Astrocyte (in vitro differentiated cells and primary cell): ENCODE measurements around the gene ACCSL.

Experiments
- CTCF ChIP-seq: IDR thresholded peaks from 2 replicates; pipeline ENCODE4 v1.5.1; 2011; ENCODE audit warnings: low read depth, mild to moderate bottlenecking, inconsistent platforms, low read length, moderate library complexity; ENCODE audit not compliant: insufficient read depth
- EZH2 ChIP-seq: IDR thresholded peaks from 2 replicates; pipeline ENCODE4 v1.6.1; 2012; ENCODE audit warnings: mild to moderate bottlenecking, low read length, inconsistent platforms; ENCODE audit not compliant: insufficient read depth

GRCh38 chr11:44037658-44037998, 10.2 kb upstream of the ACCSL start:
- no peak for TF ChIP-seq CTCF
- no peak for TF ChIP-seq EZH2
